ENCODE results near the gene CUEDC1.

The CUEDC1 gene

GRCh38 chr17:57957120-57957850 is 2.1 kb upstream of the CUEDC1 start:
- no peak for DNase-seq

- DNase-seq, result no peak
These were observed 1.3 kb upstream of the CUEDC1 start for GRCh38 chr17:57956291-57957119.

- DNase-seq, result peak; percentile 69
These were observed 622 bp downstream of the CUEDC1 start for GRCh38 chr17:57954397-57955182.

GRCh38 chr17:57953705-57954396 is 1.4 kb downstream of the CUEDC1 start:
- DNase-seq, result no peak

GRCh38 chr17:57953219-57953618 is 2.0 kb downstream of the CUEDC1 start:
- DNase-seq, result no peak

GRCh38 chr17:57949649-57950048 is 5.6 kb downstream of the CUEDC1 start:
- DNase-seq, result no peak

GRCh38 chr17:57948555-57949420 is 6.4 kb downstream of the CUEDC1 start:
- DNase-seq, result no peak

- no peak for DNase-seq
These were observed 7.0 kb downstream of the CUEDC1 start for GRCh38 chr17:57948169-57948554.

- DNase-seq, result no peak
These were observed 7.8 kb downstream of the CUEDC1 start for GRCh38 chr17:57947369-57947768.

GRCh38 chr17:57946798-57947358 is 8.3 kb downstream of the CUEDC1 start:
- peak; percentile 34 for DNase-seq

- DNase-seq, result no peak
These were observed 9.0 kb downstream of the CUEDC1 start for GRCh38 chr17:57945996-57946797.

GRCh38 chr17:57944908-57945307 is 10.3 kb downstream of the CUEDC1 start:
- no peak for DNase-seq

- no peak for DNase-seq
These were observed 11.6 kb downstream of the CUEDC1 start for GRCh38 chr17:57943645-57944044.

GRCh38 chr17:57943140-57943539 is 12.1 kb downstream of the CUEDC1 start:
- DNase-seq, result no peak

- DNase-seq, result no peak
These were observed 13.5 kb downstream of the CUEDC1 start for GRCh38 chr17:57941384-57942370.

GRCh38 chr17:57940653-57941329 is 14.4 kb downstream of the CUEDC1 start:
- peak; percentile 61 for DNase-seq

- DNase-seq, result peak; percentile 76
These were observed 15.0 kb downstream of the CUEDC1 start for GRCh38 chr17:57940231-57940630.

- peak; percentile 86 for DNase-seq
These were observed 15.4 kb downstream of the CUEDC1 start for GRCh38 chr17:57939797-57940196.

GRCh38 chr17:57938061-57938502 is 17.1 kb downstream of the CUEDC1 start:
- peak; percentile 28 for DNase-seq
